ENCODE data around the gene MICAL3.

GRCh38 chr22:17872471-17872870 lies 151.9 kb downstream of the MICAL3 start:
- TF ChIP-seq CTCF (IDR thresholded peaks at IDR 0.05), result no peak
- no peak for TF ChIP-seq MAX (IDR thresholded peaks at IDR 0.05)
